MM.1S (cell line): Measurements from ENCODE around the gene TNRC18.

Source experiments
- CTCF ChIP-seq: fragments of 300-600 bp; sonication (generic); IDR thresholded peaks from 2 replicates; pipeline ENCODE4 v1.5.1; 2016; ENCODE audit warnings: antibody characterized with exemption, low read length, mixed read lengths
- EZH2 ChIP-seq: fragments of 300-600 bp; sonication (generic); optimal IDR thresholded peaks from 2 replicates; pipeline ENCODE3; 2017; ENCODE audit warnings: low read depth, mild to moderate bottlenecking, antibody characterized with exemption, low read length, mixed read lengths
- EZH2phosphoT487 ChIP-seq: fragments of 300-600 bp; sonication (generic); IDR thresholded peaks from 2 replicates; pipeline ENCODE4 v1.6.1; 2018; ENCODE audit warnings: antibody characterized with exemption, low read length

- TF ChIP-seq CTCF (no peak), EZH2 (no peak), EZH2phosphoT487 (no peak)
These were observed 59.9 kb downstream of the TNRC18 start for GRCh38 chr7:5363729-5364128.
